HL-60/S4 treated with retinoic acid at 250 ng/mL for 4 days and 3 days (cell line): ENCODE data around the gene SCUBE1.

Experiments
- in situ Hi-C: fragments of 300-500 bp; cut with MboI; formaldehyde crosslinking; loops from 2 replicates; pipeline ENCODE4 v1.7.0; 2022; ENCODE audit warnings: low sequenced_read_pairs

Gene SCUBE1

GRCh38 chr22:43183496-43184277, 159.5 kb downstream of the SCUBE1 start:
- in situ Hi-C loops: no loop called here

- in situ Hi-C loops: no loop called here
Measured at GRCh38 chr22:43182726-43183125, 160.4 kb downstream of the SCUBE1 start.

- in situ Hi-C loops: no loop called here
Measured at GRCh38 chr22:43182118-43182517, 161.1 kb downstream of the SCUBE1 start.

- in situ Hi-C loops: no loop called here
Measured at GRCh38 chr22:43181321-43182076, 161.7 kb downstream of the SCUBE1 start.

GRCh38 chr22:43180670-43181069, 162.5 kb downstream of the SCUBE1 start:
- in situ Hi-C loops: no loop called here

GRCh38 chr22:43179911-43180195, 163.3 kb downstream of the SCUBE1 start:
- in situ Hi-C loops: no loop called here

- in situ Hi-C loops: no loop called here
Measured at GRCh38 chr22:43179146-43179910, 163.8 kb downstream of the SCUBE1 start.

- in situ Hi-C loops: no loop called here
Measured at GRCh38 chr22:43177479-43177878, 165.7 kb downstream of the SCUBE1 start.

- in situ Hi-C loops: no loop called here
Measured at GRCh38 chr22:43176090-43176489, 167.1 kb downstream of the SCUBE1 start.

- in situ Hi-C loops: no loop called here
Measured at GRCh38 chr22:43174941-43175531, 168.1 kb downstream of the SCUBE1 start.

GRCh38 chr22:43173976-43174720, 169.0 kb downstream of the SCUBE1 start:
- in situ Hi-C loops: no loop called here

GRCh38 chr22:43173566-43173965, 169.6 kb downstream of the SCUBE1 start:
- in situ Hi-C loops: no loop called here

- in situ Hi-C loops: no loop called here
Measured at GRCh38 chr22:43172191-43172590, 171.0 kb downstream of the SCUBE1 start.

- in situ Hi-C loops: no loop called here
Measured at GRCh38 chr22:43171607-43172006, 171.6 kb downstream of the SCUBE1 start.

GRCh38 chr22:43171019-43171491, 172.1 kb downstream of the SCUBE1 start:
- in situ Hi-C loops: no loop called here

GRCh38 chr22:43170131-43170480, 173.1 kb downstream of the SCUBE1 start:
- in situ Hi-C loops: no loop called here

GRCh38 chr22:43169310-43170130, 173.7 kb downstream of the SCUBE1 start:
- in situ Hi-C loops: no loop called here

- in situ Hi-C loops: no loop called here
Measured at GRCh38 chr22:43168471-43169309, 174.5 kb downstream of the SCUBE1 start.
